ENCODE measurements around the gene C2CD2. TPM values are rescaled to one million over a fixed set of nuclear protein-coding genes. Genes with fewer than 3 reads are reported as not detected.
A peak's percentile ranks its signal among the peaks of the same experiment; 100 is the strongest.

The C2CD2 gene
- total RNA-seq, 1 donor from 2014 or later, result 4.6 TPM

DNA sequence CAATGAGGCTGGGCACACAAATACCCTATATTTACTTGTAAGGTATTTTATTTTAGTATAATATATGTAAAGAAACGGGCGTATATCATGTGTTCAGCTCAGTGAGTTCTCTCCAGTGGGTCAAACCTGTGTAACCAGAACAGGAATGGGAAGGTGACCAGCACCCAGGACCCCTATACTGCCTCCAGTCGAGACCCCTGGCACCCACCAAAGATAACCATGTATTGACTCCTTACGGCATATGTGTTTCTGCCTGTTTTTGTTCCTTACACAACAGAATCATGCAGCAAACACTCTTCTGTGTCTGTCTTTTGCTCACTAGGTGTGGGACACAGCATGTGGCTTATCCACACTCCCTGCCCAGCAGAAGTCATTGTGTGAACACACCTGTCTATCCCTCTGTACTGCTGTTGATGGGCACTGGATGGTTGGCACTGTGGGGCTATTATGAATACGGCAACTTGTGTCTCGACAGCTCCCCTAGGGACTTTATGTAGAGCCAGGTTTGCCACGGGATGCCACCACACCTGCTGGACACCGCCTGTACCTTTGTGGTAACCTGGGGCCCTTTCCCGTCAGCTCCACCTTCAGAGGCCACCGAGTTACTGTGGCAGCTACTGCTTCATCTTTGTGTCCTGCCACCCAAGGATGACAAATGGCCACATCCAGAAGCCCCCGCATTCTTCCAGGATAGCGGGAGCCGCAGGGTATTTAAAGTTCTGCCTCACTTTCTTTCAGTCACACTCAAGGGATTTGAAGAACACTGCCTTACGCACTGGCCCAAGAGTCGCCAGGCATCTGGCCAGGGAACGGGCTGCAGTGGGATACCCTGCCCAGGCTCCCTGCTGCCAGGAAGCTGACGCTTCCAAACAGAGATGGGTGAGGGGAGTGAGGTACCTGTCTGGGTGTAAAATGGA, 23.5 kb upstream of the C2CD2 start:
- intact Hi-C loops (cut with DNase I), result no loop called here
- no peak for ATAC-seq (ENCODE audit: poor library complexity)
- no peak for DNase-seq

DNA sequence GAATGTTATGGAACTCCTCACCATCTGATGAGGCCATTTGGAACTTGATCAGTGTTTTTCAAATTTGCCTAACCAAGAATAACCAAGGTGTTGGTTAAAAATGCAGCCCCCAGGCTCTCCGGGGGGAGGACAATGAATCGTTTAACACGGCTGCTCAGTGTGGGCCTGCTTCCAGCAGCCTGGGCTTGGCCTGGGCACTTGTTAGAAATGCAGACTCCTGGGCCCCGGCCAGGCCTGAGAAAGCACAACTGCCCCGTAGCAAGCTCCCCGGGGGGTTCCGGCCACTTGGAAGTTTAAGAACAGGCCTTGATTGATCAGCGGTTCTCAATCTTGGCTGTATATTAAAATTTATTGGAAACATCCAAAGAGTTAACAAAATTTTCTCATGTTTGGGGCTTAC, 22.8 kb upstream of the C2CD2 start:
- ATAC-seq (ENCODE audit: poor library complexity), result no peak
- DNase-seq, result no peak
- intact Hi-C loops (cut with DNase I), result no loop called here

DNA sequence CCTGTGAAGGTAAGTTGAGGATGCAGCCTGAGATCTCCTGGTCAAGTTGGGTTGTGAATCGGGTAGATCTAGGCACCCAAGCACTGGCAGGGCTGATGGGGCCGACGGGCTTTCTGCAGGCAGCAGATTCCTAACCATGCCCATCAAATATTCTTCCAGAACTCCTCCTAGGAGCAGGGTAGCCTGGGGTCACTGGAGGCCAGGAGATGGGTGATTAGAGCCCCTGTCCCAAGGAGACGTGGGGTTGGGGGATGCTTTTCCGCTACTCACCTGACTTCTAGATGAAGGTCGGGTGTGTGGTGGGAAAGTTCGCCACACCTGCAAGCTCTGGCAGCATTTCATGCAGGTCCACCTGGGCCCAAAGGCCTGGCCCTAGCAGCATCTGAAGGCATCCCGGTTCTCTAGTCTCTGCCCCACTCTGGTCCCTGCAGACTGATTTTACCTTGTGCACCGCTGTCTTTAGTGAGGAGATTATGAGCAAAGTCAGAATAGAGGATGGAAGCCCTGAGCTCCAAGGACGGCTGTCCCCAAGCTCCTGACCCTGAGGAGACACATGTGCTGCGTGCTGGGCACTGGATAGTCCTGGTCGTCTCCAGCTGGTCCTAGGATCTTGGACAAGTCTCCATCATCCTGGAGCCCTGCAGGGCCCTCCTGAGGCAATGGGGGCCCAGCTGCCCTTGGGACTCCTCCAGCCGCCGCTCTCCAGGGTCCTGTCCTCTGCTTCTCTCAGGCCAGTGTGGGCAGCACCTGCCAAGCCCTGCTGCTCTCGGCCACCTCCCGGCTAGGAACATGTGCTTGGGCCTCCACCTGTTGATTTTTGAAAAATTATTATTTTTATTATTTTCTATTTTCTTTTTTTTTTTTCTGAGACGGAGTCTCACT, 21.8 kb upstream of the C2CD2 start:
- ATAC-seq (ENCODE audit: poor library complexity) (no peak), DNase-seq (no peak)
- intact Hi-C loops (cut with DNase I), result no loop called here

DNA sequence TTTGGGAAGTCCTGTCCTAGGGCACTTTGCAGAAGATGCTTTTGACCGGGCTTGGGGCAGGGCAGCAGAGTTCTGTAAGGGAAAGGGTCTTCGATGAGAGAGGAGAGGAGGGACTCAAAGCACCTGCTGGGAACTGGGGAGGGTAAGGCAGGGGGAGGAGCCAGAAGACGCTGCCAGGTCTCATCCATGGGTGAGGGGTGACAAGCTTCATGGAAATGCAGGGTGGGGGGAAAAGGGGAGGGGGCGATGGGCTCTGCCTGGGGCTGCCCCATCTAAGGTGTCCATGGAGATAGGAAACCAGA, 20.9 kb upstream of the C2CD2 start:
- intact Hi-C loops (cut with DNase I), result no loop called here
- no peak for ATAC-seq (ENCODE audit: poor library complexity)
- no peak for DNase-seq

DNA sequence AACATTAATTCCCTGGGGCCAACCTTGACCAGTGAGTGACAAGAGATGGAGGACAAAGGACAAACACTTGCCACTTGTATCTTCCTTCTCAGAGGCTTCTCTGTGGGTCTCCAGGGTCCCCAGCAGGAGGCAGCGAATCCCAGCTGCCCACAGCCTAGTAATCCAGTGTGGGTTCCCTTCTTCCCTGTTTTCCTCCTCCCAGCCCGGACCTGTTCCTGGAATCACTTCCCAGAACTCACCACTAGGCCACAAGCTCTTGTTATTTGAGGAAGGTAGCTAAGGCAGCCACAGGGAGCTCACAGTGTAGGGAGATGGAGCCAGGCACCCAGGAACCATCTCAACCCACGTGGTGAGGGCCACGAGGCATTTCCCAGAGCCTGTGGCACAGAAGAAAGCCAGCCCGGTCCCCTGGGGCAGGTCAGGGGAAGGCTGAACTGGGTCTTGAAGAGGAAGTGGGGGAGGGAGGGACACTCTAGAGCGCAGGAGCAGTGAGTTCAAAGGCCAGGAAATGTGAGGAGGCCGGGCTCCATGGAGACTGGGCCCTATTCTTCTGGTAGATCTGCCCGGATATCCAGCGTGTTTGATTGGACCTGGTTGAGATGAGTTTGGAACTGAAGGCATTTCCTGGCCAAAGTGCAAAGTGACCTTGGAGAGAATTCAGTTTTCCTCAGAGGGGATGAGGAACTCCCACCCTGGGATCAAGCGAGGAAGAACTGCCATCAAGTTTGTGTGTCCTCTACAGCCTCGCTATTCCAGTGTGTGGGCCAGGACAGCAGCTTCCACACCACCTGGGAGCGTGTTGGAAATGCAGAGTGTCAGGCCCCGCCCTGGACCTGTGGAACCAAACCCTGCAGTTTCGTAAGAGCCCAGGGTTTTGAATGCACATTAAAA, 20.3 kb upstream of the C2CD2 start:
- intact Hi-C loops (cut with DNase I), result no loop called here
- ATAC-seq (ENCODE audit: poor library complexity) (peak; percentile 53), DNase-seq (peak; percentile 66)

DNA sequence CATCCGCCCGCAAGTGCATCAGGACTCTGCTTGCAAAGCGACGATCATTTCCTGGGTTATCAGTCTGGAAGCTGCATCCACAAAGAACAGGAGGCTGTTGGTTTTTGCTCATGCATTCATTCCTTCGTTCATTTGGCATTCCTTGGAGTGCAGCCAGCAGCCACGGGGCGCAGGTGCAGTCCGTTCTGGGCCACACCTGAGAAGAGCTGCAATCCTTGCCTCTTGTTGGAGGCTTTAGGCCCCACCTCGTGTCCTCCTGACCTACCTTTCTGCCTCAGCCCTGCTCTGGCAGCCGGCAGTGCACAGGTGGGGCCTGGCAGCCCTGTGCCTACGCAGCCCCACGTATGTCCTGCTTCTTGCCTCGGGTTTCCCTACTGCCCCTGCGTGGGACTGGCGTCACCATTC, 19.6 kb upstream of the C2CD2 start:
- DNase-seq (peak; percentile 29), ATAC-seq (ENCODE audit: poor library complexity) (no peak)
- intact Hi-C loops (cut with DNase I), result no loop called here

DNA sequence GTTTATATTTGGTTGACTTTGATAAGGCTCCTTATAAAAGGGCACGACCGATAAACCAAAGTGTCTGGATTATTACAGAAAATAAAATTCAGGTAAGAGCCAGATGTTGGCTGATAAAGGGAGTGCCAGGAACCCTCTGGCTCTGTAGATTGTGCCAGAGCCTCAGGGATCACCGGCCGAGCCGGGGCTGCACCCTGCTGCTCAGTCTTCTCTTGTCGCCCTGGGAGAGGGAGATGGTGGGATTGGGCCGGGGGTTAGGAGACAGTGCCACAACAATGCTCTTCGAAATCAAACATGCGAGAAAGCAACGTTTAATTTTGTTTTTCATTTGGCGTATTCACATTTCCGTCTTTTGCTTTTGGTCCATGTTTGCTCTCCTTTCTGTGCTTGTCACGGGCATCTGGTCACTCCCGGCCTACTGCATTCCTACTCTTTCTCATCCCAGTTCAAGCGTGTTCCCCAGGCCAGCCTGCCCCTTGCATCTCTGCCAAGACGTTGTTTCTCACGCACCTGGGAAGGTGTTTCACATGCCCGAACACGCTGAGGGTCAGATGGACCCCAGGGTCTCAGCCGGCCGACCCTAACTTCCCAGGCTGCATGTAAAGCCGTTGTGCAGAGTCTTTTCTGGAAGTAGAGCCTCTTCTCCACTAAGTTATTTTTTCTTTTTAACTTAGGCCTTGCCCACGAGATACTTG, 18.8 kb upstream of the C2CD2 start:
- DNase-seq (peak; percentile 29), ATAC-seq (ENCODE audit: poor library complexity) (no peak)
- intact Hi-C loops (cut with DNase I), result no loop called here

DNA sequence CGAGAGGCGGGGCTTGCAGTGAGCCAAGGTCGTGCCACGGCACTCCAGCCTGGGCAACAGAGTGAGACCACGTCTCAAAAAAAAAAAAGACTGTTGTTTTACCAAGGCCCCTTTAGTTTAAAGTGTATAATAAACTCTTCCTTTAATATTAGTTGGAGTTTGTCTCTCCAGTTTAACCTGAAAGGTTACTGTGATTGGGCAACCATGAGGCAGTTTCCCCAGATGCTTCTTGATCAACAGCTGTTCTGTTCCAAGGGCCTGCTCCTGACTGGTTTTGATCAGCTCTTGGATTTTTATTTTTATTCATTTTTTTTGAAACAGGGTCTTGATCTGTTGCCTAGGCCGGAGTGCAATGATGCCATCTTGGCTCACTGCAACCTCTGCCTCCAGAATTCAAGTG, 18.1 kb upstream of the C2CD2 start:
- ATAC-seq (ENCODE audit: poor library complexity), result no peak

DNA sequence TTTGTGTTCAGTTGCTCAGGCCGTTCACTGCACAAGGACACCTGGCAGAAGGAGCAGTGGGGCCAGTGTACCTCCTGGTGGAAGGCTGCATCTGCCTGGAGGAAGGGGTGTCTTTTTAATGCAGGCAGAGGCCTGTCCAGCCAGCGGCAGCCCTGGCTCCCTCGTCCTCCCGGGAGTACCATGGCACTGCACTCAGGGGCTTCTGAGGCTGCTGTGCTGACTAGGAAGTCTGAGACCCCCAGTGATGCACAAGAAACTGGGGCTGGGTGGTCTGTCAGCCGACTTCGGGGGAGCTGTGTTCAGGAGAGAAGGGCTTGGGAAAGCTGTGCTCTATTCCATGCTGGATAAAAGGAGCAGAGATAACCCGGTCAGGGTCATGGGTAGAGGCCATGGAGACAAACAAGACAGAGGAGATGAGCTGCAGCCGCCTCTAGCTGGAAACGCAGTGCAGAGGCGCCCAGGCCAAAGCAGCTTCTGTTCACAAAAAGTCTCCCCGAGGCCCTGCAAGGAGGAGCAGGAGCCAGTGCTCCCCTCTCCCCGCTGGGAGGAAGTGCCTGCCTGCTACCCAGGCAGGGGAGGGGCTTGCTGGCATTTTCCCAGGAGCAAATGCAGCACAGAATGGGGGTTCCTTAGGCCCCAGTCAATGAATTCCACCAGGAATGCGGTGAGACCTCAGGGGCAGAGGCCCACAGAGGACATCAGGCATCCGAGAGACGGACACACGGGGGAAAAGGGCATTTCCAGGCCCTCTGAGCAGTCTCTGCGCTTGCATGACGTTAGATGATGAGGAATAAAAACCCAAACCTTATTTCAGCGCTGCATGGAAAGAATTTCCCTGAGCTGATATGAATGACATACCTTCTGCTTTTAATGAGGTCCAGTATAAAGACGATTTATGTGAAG, 17.2 kb upstream of the C2CD2 start:
- ATAC-seq (ENCODE audit: poor library complexity) (no peak), DNase-seq (peak; percentile 20)
- intact Hi-C loops (cut with DNase I), result no loop called here

More for the DNA sequence above, 18.1 kb upstream of the C2CD2 start:
- DNase-seq, result no peak
- intact Hi-C loops (cut with DNase I), result no loop called here

DNA sequence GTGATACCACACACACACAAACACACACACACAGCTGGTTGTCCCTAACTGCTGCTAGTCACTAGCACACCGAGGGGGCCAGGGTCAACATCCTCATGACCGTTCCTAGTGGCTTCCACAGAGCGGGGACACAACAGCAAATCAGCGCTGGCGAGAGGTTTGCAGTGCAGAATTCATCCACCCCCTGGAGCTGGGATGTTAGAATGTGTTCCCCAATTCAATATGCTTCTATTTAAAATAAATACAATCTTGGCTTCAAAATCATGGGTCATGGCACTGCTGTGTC, 16.2 kb upstream of the C2CD2 start:
- ATAC-seq (ENCODE audit: poor library complexity) (no peak), DNase-seq (no peak)
- intact Hi-C loops (cut with DNase I), result no loop called here

DNA sequence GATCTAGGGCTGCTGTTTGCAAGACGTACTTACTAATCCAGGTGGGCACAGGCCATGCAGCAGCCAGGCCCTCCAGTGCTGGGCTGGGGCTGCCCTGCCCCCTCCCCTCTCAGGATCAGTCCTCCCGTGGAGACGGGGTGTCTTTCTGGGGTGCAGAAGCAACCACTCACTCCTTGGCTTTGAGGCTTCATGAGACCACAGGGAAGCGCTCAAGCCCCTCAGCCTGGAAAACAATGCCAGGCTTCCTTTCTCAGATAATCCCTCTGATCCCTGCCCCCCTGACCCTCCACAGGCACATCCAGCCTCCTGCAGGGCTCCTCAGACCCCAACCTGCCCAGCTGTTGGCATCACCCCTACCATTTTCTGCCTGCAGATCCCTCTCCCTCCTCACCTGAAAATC, 13.9 kb upstream of the C2CD2 start:
- no peak for ATAC-seq (ENCODE audit: poor library complexity)
- intact Hi-C loops (cut with DNase I), result no loop called here
- no peak for DNase-seq

DNA sequence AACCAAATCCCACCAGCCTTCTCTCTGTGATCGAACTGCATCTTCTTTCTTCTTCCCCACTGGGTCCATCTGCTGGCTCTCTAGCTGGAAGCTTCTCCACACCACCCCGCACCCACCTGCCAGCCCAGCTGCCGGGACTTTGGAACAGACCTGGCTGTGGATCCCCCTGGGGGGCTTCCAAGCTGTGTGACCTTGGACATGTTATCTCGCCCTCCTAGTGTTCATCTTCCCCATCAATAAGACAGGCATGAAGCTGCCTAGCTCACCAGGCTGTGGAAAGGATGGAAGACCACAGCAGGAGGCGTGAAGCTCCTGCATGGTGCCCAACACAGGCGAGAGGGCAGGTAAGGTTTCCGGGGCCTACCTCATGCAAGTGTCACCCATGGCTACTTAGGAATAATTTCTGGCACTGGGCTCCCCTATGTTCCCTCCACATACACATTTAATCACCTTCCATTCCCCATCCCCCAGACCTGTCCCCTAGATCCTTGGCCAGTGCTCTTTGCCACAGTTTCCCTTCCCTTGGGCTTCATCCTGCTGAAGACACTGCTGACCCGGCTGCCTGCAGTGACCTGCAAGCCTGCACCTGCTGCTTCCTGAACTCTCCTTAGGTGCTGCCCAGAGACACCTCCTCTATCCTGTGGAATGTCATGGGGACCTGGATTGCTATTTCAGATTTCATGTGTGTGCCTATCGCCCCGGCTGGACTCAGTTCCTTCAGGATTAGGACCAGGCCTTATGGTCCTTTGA, 13.2 kb upstream of the C2CD2 start:
- intact Hi-C loops (cut with DNase I), result no loop called here
- no peak for ATAC-seq (ENCODE audit: poor library complexity)
- DNase-seq, result peak; percentile 6

DNA sequence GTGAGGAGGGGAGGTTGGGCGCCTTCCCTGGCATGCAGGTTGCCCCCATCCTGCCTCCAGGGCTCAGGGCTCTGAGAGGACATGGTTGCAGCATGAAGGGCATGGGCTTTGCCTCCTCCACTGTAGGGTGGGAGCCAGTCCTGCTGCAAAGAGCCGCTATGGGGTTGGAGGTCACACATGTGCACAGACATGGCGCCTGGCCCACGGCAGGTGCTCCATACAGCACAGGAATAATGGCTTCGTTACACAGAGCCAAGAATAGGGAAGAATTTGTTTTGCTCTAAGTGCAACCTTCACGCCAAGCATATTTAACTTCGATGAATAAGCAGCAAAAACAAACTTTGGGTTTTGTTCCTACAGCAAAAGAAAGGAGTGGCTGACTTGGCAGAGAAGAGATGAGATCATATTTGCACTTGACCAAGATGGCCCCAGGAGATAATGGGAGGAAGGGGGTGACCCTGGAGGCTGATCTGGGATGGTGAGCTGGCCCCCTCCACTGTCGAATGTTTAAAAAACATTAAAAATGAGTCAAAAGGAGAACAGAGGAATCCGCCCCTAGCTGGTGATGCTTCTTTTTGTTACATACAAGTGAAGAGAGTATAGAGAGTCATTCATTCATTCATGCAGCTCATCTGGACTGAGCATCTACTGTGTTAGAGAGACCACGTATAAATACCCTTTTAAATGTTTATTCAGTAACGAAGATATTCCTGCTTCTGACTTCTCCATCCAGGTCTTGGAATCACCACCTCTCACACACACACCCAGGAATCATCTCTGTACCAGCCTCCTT, 12.4 kb upstream of the C2CD2 start:
- DNase-seq (no peak), ATAC-seq (ENCODE audit: poor library complexity) (no peak)
- intact Hi-C loops (cut with DNase I), result no loop called here

DNA sequence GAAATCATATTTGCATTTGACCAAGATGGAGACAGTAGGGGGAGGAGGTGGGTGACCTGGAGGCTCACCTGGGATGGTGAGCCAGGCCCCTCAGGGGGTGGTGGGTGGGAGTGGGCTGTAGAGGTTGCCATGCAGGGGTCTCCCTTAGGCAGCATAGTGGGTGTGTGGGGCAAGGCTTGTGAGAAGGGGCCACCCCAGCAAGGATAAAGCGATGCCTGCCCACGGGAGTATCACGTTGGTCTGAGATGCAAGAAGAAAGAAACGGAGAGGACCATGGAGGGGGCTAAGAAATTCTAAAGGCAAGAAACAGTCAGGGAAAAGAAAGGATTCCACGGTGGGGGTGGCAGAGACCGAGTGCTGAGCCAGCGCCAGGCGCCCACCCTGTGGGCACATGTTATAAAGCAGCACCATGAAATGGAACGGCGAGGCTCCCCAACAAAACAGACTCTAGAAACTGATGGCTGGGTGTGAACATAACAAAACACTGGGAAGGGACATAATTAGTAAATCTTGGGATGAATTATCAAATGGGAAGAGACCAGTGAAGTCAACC, 11.7 kb upstream of the C2CD2 start:
- intact Hi-C loops (cut with DNase I), result no loop called here
- ATAC-seq (ENCODE audit: poor library complexity) (no peak), DNase-seq (no peak)

DNA sequence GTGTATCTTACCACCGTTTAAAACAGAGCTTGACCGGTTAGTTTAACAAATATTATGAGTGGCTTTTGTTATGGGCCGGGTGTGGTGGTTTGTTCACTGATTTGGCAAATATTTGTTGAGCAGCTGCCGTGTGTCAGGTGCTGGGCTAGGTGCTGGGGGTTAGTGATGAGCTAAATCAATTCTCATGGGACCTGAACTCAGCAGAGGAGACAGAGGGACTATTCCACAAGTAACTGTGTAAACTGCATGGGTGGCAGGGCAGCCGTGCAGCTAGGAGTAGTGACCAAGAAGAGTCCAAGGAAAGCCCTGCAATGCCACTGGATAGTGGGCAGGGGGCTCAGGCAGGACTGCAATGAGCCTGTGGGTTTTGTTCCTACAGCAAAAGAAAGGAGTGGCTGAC, 11.2 kb upstream of the C2CD2 start:
- intact Hi-C loops (cut with DNase I), result no loop called here
- DNase-seq (no peak), ATAC-seq (ENCODE audit: poor library complexity) (no peak)

DNA sequence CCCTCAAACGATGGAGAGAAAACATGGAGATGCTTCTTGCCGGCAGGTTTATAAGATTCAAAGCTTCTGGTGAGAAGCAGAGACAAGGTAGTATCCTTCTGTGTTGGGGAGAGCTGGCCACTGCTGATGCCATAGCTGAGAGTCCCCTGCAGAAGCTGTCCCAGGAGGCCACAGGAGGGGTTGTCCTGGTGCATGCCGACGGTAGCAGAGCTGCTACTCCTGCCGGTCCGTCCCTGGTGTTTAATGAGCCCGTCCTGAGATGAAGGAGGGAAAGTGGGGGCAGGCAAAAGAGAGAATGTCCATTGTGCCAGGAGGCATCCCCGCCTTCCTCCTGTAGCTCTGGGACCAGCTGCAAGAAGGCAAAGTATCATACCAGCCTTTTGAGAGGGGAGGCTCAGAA, 10.4 kb upstream of the C2CD2 start:
- DNase-seq (no peak), ATAC-seq (ENCODE audit: poor library complexity) (no peak)
- intact Hi-C loops (cut with DNase I), result no loop called here
